ENCODE data around the gene RAB11A.
A peak's percentile ranks its signal among the peaks of the same experiment; 100 is the strongest.

RAB11A gene

GRCh38 chr15:65869126-65869953 is at the start of gene RAB11A:
TSS of gene RAB11A (plus strand) at chr15:65869491. CDS start at chr15:65869586, 95 bp downstream.
- peak; percentile 94 to 96 for DNase-seq

- DNase-seq: peak in 1 of 2 donors; percentile 34
Observed at GRCh38 chr15:65819563-65819960, 49.7 kb upstream of the RAB11A start.

GRCh38 chr15:65821070-65821469 is 48.2 kb upstream of the RAB11A start:
- no peak for DNase-seq

GRCh38 chr15:65822316-65822715 is 47.0 kb upstream of the RAB11A start:
- no peak for DNase-seq

- DNase-seq: peak in 1 of 2 donors; percentile 22
Observed at GRCh38 chr15:65824031-65824743, 45.1 kb upstream of the RAB11A start.

- DNase-seq: no peak
Observed at GRCh38 chr15:65824941-65825544, 44.2 kb upstream of the RAB11A start.

- DNase-seq: peak; percentile 24 to 38
Observed at GRCh38 chr15:65827065-65827464, 42.2 kb upstream of the RAB11A start.

GRCh38 chr15:65828585-65828984 is 40.7 kb upstream of the RAB11A start:
- DNase-seq: peak; percentile 53 to 80

GRCh38 chr15:65829130-65829764 is 40.0 kb upstream of the RAB11A start:
- DNase-seq: peak; percentile 29 to 74

- DNase-seq: peak; percentile 49 to 63
Observed at GRCh38 chr15:65832549-65833364, 36.5 kb upstream of the RAB11A start.

GRCh38 chr15:65833501-65834205 is 35.6 kb upstream of the RAB11A start:
- no peak for DNase-seq

GRCh38 chr15:65834603-65835282 is 34.5 kb upstream of the RAB11A start:
- DNase-seq: no peak

- DNase-seq: no peak
Observed at GRCh38 chr15:65835447-65835846, 33.8 kb upstream of the RAB11A start.

GRCh38 chr15:65836665-65837064 is 32.6 kb upstream of the RAB11A start:
- DNase-seq: peak in 1 of 2 donors; percentile 33

- DNase-seq: no peak
Observed at GRCh38 chr15:65837301-65838294, 31.7 kb upstream of the RAB11A start.

- no peak for DNase-seq
Observed at GRCh38 chr15:65839354-65839901, 29.9 kb upstream of the RAB11A start.

- DNase-seq: no peak
Observed at GRCh38 chr15:65839985-65840384, 29.3 kb upstream of the RAB11A start.

- DNase-seq: no peak
Observed at GRCh38 chr15:65841121-65841930, 28.0 kb upstream of the RAB11A start.

Measured in CD4-positive, alpha-beta T cell treated with Interleukin-1 beta for 1 hour (primary cell).